Dendritic cell treated with granulocyte-macrophage colony-stimulating factor and Interleukin-4, amounts not matched to agents 40 ng/mL and 50 ng/mL, for 4 days (primary cell): Measurements from ENCODE around the gene ABCF1.
A peak's percentile ranks its signal among the peaks of the same experiment; 100 is the strongest.
"Not testable (repeated sequence)": the region's sequence is repeated elsewhere in the genome, so short reads cannot be mapped to it uniquely, and the experiment has no call there.

Experiments
- H3K27ac Mint-ChIP-seq: one replicate; pipeline ENCODE4 v1.8.0; 2022; ENCODE audit warnings: mild to moderate bottlenecking, mixed read lengths
- H3K27me3 Mint-ChIP-seq: one replicate; pipeline ENCODE4 v1.8.0; 2022; ENCODE audit warnings: mild to moderate bottlenecking, mixed read lengths
- H3K36me3 Mint-ChIP-seq: one replicate; pipeline ENCODE4 v1.8.0; 2022; ENCODE audit warnings: low read depth, mixed read lengths
- H3K4me1 Mint-ChIP-seq: one replicate; pipeline ENCODE4 v1.8.0; 2022; ENCODE audit warnings: low read depth, mixed read lengths
- H3K4me3 Mint-ChIP-seq: one replicate; pipeline ENCODE4 v1.8.0; 2022; ENCODE audit warnings: mild to moderate bottlenecking, moderate library complexity, mixed read lengths
- H3K9me3 Mint-ChIP-seq: one replicate; pipeline ENCODE4 v1.8.0; 2022; ENCODE audit warnings: mixed read lengths
- intact Hi-C: fragments of 100-400 bp; cut with micrococcal nuclease; formaldehyde crosslinking; loops from one replicate; pipeline ENCODE4 v1.15.0; 2022

The ABCF1 gene

DNA sequence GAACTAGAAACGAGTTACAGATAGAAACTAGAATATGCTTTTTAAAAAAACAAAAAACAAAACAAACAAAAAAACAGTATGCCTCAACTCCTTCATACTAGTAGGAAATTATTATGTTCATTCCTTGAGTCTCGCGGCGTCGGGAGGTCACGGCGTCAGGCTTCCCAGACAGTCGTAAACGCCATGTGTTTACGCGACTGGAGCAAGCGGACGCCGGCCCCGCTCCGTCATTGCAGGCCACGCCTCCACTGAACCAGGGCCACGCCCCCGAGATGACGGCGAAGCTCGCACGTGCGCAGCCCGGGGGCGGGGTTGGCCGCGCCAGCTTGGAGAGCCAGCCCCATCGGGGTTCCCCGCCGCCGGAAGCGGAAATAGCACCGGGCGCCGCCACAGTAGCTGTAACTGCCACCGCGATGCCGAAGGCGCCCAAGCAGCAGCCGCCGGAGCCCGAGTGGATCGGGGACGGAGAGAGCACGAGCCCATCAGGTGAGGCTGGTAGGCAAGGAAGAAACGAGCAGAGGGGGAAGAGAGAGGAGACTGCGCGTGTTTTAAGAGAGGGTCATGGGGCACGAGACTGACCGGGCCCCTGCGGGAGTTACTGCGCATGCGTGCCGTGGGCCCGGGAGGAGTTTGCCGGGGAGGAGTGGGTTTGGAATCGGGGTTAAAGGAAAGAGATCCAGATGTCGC lies at the start of gene ABCF1:
Gene ABCF1 (plus strand): TSS at position 368 of the 687 bp plus-strand sequence. CDS start 46 bp downstream, at position 414.
- H3K4me1 Mint-ChIP-seq: peaks cover 51% of the 10 kb centered on the region
- no peaks in the 10 kb centered on the region for H3K9me3 Mint-ChIP-seq
- peaks cover 21% of the 10 kb centered on the region for H3K36me3 Mint-ChIP-seq
- peak within 1 kb of the TSS; percentile 89 for H3K27ac Mint-ChIP-seq
- peak within 1 kb of the TSS; percentile 92 for H3K4me3 Mint-ChIP-seq
- H3K27me3 Mint-ChIP-seq: no peaks in the 10 kb centered on the region
- intact Hi-C loops: loop anchor here (1.0 kb wide), 2 partner anchors 14 to 44 kb away; partner anchors contain the start of gene PRR3

DNA sequence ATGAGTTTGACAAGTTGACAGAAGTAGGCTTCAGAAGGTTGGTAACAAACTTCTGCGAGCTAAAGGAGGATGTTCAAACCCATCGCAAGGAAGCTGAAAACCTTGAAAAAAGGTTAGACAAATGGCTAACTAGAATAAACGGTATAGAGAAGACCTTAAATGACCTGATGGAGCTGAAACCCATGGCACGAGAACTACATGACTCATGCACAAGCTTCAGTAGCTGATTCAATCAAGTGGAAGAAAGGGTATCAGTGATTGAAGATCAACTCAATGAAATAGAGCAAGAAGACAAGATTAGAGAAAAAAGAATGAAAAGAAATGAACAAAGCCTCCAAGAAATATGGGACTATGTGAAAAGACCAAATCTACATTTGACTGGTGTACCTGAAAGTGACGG lies 49.3 kb upstream of the ABCF1 start:
- not testable (repeated sequence) for H3K27me3 Mint-ChIP-seq

DNA sequence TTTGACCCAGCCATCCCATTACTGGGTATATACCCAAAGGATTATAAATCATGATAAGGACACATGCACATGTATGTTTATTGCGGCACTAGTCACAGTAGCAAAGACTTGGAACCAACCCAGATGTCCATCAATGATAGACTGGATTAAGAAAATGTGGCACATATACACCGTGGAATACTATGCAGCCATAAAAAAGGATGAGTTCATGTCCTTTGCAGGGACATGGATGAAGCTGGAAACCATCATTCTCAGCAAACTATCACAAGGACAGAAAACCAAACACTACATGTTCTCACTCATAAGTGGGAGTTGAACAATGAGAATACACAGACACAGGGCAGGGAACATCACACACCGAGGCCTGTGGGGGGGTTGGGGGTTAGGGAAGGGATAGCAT lies 44.8 kb upstream of the ABCF1 start:
- H3K27ac Mint-ChIP-seq, H3K27me3 Mint-ChIP-seq, H3K36me3 Mint-ChIP-seq, intact Hi-C loops, H3K4me3 Mint-ChIP-seq, H3K9me3 Mint-ChIP-seq: not testable (repeated sequence)
- H3K4me1 Mint-ChIP-seq: peaks cover 67% of the 10 kb centered on the region

More for the DNA sequence above, 49.3 kb upstream of the ABCF1 start:
- H3K4me3 Mint-ChIP-seq, intact Hi-C loops, H3K27ac Mint-ChIP-seq, H3K9me3 Mint-ChIP-seq, H3K36me3 Mint-ChIP-seq: not testable (repeated sequence)
- H3K4me1 Mint-ChIP-seq: peaks cover 54% of the 10 kb centered on the region

DNA sequence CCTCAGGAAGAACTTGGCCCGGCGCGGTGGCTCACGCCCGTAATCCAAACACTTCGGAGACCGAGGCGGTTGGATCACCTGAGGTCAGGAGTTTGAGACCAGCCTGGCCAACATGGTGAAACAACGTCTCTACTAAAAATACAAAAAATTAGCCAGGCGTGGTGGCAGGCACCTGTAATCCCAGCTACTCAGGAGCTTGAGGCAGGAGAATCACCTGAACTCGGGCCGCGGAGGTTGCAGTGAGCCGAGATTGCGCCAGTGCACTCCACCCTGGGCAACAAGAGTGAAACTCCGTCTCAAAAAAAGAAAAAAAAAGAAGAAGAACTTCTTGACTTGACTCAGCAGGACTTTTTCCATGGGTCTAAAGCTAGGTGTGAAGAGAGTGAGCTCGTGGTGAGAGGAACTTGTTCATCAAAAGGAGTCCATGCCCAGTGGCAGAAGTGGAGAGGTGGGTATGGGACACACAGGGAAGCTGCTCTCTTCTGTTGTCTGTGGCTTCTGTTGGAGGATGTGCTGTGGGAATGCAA lies 41.8 kb upstream of the ABCF1 start:
- H3K9me3 Mint-ChIP-seq, intact Hi-C loops, H3K4me3 Mint-ChIP-seq, H3K36me3 Mint-ChIP-seq, H3K27me3 Mint-ChIP-seq: not testable (repeated sequence)
- Mint-ChIP-seq H3K27ac (peak overlapping the region; percentile 69), H3K4me1 (peaks cover 47% of the 10 kb centered on the region)

DNA sequence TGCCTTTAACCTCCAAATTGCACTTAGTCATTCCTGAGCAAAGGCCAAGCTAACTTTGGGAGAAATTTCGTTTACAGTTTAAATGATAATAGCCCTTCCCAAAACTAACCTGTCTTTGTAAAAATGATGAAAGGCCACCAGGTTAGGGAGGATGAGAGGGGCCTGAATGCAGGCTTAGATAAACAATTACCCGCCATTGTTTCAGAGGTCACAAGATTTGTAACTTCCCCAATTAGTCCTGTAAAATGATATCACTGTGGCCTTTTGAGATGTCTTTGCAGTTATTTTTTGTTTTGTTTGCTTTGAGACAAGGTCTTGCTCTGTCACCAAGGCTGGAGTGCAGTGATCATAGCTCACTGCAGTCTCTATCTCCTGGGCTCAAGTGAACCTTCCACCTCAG lies 41.2 kb upstream of the ABCF1 start:
- intact Hi-C loops: no loop called here
- H3K4me3 Mint-ChIP-seq: no peak overlapping the region

DNA sequence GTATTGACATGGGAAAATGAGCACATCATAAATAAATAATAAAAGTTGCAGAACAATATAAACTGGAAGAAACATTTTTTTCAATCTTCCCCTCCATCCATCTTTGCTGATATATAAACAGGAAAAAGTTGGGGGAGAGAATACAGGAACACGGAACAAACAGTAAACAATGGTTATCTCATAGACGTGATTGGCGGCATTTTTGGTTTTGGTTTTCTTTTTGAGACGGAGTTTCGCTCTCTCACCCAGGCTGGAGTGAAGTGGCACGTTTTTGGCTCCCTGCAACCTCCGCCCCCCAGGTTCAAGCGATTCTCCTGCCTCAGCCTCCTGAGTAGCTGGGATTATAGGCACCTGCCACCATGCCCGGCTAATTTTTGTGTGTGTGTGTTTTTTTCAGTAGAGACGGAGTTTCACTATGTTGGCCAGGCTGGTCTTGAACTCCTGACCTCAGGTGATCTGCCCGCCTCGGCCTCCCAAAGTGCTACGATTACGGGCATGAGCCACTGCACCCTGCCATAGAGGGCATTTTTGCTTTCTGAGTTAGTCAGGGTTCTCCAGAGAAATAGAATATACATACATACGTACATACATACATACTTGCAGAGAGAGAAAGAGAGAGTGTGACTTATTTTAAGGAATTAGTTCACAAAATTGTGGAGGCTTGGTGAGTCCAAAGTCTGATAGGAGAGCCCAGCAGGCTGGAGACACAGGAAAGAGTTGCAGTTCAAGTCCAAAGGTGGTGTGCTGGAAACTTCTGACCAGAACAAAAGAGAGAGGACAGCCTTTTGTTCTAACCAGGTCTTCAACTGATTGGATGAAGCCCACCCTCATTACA lies 37.6 kb upstream of the ABCF1 start:
- intact Hi-C loops: loop anchor here (2.0 kb wide), 1 partner anchor 37 kb away; no protein-coding TSS in a partner anchor
- peaks cover 2% of the 10 kb centered on the region for H3K27me3 Mint-ChIP-seq
- no peak overlapping the region for H3K4me3 Mint-ChIP-seq
- peaks cover 30% of the 10 kb centered on the region for H3K4me1 Mint-ChIP-seq
- H3K9me3 Mint-ChIP-seq: no peaks in the 10 kb centered on the region
- no peak overlapping the region for H3K27ac Mint-ChIP-seq
- no peaks in the 10 kb centered on the region for H3K36me3 Mint-ChIP-seq

More for the DNA sequence above, 41.2 kb upstream of the ABCF1 start:
- peak overlapping the region; percentile 69 for H3K27ac Mint-ChIP-seq
- no peaks in the 10 kb centered on the region for H3K27me3 Mint-ChIP-seq
- H3K4me1 Mint-ChIP-seq: peaks cover 42% of the 10 kb centered on the region
- H3K36me3 Mint-ChIP-seq: no peaks in the 10 kb centered on the region
- H3K9me3 Mint-ChIP-seq: no peaks in the 10 kb centered on the region

DNA sequence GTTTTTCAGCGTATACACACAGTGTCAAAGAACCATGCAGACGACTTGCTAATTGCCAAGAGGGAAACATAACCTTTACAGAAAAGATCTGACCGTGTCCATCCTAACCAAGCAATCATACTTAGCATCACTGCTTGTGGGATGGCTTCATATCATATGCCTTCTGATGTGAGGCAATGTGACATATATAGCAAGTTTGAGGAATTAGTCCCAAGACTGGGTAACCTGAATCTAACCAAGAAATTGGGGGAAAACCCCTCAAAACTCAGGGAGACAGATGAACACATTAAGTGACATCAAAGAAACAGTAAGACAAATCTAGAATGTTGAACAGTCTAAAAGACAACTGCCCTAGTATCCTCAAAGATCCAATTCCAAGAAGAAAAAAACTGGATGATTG lies 33.3 kb upstream of the ABCF1 start:
- H3K4me3 Mint-ChIP-seq: no peak overlapping the region
- H3K27ac Mint-ChIP-seq: no peak overlapping the region
- intact Hi-C loops: no loop called here
- H3K27me3 Mint-ChIP-seq: peaks cover 15% of the 10 kb centered on the region
- no peaks in the 10 kb centered on the region for H3K9me3 Mint-ChIP-seq
- no peaks in the 10 kb centered on the region for H3K36me3 Mint-ChIP-seq
- peaks cover 14% of the 10 kb centered on the region for H3K4me1 Mint-ChIP-seq

DNA sequence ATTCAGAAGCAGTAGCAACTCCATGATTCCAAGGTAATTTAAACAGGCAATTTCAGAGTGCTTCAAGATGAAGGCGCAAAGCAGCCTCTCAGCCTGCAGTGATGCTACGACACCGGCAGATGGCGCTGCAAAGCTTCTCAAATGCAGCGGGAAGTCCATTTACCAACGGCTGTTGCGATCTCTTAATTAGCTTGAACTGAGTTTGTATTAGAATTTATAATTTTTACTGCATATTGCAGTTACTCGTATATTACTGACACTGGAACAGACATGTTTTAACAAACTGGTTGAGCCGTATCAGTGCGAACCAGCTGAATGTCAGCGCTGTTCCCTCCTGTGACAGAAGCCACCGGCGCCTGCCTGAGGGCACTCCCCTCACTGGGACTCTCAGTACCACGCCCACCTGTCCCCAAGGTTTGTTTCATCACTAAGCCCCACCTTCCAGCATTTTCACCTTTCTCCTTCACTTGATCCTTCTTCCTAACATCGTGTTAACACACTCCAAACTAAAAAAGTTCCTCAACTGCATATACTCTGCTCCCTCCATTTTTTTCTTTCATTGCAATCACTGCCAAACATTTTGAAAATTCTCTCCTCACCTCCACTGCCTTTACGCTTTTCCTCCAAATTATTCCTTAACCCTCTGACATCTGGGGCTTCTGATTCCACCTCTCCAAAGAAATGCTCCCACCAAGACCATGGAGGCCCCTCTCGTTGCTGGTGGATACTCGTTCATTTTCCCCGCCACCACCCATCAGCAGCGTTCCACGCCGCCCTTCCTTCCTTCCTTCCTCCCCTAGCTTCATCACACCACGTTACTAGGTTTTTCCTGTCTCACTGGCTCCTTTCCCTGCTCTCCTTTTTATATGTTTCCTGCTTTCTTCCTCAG lies 29.5 kb upstream of the ABCF1 start:
- Mint-ChIP-seq H3K27me3 (peaks cover 20% of the 10 kb centered on the region), H3K9me3 (no peaks in the 10 kb centered on the region)

DNA sequence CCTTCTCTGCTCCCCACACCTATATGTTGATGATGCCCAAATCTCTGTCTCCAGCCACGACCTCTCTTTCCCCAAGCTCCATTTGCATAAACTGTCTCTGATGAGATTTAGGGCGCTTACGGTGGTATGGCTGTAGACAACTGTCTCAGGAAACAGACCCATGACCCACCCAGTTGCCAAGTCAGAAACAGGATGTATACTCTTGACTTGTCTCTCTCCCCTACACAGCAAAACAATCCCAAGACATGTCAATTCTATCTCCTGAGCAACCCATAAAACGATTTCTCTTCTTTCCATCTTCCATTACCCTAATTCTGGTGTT lies 28.9 kb upstream of the ABCF1 start:
- H3K27ac Mint-ChIP-seq: peak overlapping the region; percentile 11
- peaks cover 19% of the 10 kb centered on the region for H3K36me3 Mint-ChIP-seq
- no peaks in the 10 kb centered on the region for H3K9me3 Mint-ChIP-seq
- H3K4me1 Mint-ChIP-seq: peaks cover 23% of the 10 kb centered on the region
- peak overlapping the region; percentile 67 for H3K4me3 Mint-ChIP-seq
- peaks cover 20% of the 10 kb centered on the region for H3K27me3 Mint-ChIP-seq
- intact Hi-C loops: loop anchor here (5.0 kb wide), 1 partner anchor 55 kb away; no protein-coding TSS in a partner anchor

More for the DNA sequence above, 29.5 kb upstream of the ABCF1 start:
- H3K4me3 Mint-ChIP-seq: peak overlapping the region; percentile 67
- intact Hi-C loops: loop anchor here (5.0 kb wide), 1 partner anchor 56 kb away; no protein-coding TSS in a partner anchor
- peaks cover 23% of the 10 kb centered on the region for H3K4me1 Mint-ChIP-seq
- no peak overlapping the region for H3K27ac Mint-ChIP-seq
- H3K36me3 Mint-ChIP-seq: peaks cover 14% of the 10 kb centered on the region

DNA sequence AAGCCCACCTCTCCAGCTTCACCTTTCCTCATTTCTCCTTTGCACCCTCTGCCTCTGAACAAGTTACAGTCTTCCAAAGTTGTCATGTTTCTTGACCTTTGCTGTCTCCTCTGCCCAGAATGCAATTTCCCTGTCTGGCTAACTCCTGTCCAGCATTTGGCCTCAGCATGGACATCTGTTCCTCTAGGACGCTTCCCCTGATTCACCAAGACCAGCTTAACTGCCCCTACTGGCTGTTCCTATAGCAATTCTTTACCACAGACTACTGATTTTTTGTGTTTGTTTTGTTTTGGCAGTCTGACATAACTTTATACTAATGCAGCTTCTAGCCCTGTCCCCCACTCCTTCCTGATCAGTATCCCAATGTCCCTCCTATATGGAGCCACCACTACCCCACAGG lies 28.3 kb upstream of the ABCF1 start:
- H3K27ac Mint-ChIP-seq: peak overlapping the region; percentile 11
- H3K9me3 Mint-ChIP-seq: no peaks in the 10 kb centered on the region

DNA sequence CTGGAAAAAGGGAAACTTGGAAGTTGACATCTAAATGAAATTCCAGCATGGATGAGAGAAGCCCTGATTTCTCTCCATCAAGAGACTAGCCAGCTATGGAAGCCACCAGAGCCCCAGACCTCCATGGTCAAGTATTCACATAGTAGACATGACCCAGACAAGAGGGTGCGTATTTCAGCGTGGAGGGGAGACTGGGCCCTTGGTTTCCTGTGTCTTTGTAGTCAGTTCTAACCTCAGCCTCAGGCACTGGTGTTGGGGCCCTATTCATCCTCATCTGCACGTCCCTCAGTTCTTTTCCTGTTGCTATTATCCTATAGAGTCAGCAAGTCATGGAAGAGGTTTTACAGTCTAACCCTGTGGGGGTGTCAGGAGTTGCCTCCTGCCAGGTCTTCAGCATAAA lies 27.4 kb upstream of the ABCF1 start:
- Mint-ChIP-seq H3K36me3 (peaks cover 28% of the 10 kb centered on the region), H3K4me3 (no peak overlapping the region), H3K9me3 (no peaks in the 10 kb centered on the region), H3K27ac (no peak overlapping the region), H3K27me3 (peaks cover 20% of the 10 kb centered on the region), H3K4me1 (peaks cover 31% of the 10 kb centered on the region)
- intact Hi-C loops: loop anchor here (2.0 to 5.0 kb wide), 2 partner anchors 53 to 61 kb away; no protein-coding TSS in a partner anchor

More for the DNA sequence above, 28.3 kb upstream of the ABCF1 start:
- H3K4me3 Mint-ChIP-seq: no peak overlapping the region
- peaks cover 19% of the 10 kb centered on the region for H3K36me3 Mint-ChIP-seq
- intact Hi-C loops: loop anchor here (5.0 kb wide), 1 partner anchor 54 kb away; no protein-coding TSS in a partner anchor
- H3K4me1 Mint-ChIP-seq: peaks cover 23% of the 10 kb centered on the region
- H3K27me3 Mint-ChIP-seq: peaks cover 20% of the 10 kb centered on the region

DNA sequence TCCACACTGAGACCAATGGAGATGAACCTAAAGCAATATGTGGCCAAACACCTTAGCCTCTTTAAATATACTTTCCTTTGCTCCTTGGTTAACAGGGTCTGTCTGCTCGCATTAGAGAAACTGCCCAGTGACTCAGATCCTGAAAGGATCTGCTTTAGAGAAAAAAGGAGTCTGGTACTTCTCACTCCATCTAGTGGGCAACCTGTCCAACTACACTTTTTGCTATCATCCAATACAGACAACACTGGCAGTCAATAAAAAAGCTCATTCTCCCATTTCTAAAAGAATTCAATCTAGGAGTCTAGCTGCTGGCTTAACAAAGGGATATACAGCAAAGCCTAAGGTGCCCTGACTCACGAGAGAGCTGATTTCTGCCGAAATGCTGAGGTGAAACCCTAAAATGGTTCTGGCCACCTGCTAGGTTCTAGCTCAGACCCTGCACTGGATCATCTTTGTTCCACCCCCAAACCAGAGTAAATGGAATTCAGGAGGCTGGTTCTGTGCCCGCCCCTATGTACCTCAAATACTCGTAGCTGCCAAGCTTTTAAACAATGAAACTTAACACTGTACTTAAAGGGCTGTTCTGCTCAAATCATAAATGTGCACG lies 26.5 kb upstream of the ABCF1 start:
- intact Hi-C loops: loop anchor here (2.0 to 5.0 kb wide), 2 partner anchors 53 to 62 kb away; no protein-coding TSS in a partner anchor
- peaks cover 31% of the 10 kb centered on the region for H3K4me1 Mint-ChIP-seq
- peaks cover 20% of the 10 kb centered on the region for H3K27me3 Mint-ChIP-seq
- peaks cover 37% of the 10 kb centered on the region for H3K36me3 Mint-ChIP-seq
- no peak overlapping the region for H3K4me3 Mint-ChIP-seq
- H3K27ac Mint-ChIP-seq: no peak overlapping the region
- no peaks in the 10 kb centered on the region for H3K9me3 Mint-ChIP-seq

DNA sequence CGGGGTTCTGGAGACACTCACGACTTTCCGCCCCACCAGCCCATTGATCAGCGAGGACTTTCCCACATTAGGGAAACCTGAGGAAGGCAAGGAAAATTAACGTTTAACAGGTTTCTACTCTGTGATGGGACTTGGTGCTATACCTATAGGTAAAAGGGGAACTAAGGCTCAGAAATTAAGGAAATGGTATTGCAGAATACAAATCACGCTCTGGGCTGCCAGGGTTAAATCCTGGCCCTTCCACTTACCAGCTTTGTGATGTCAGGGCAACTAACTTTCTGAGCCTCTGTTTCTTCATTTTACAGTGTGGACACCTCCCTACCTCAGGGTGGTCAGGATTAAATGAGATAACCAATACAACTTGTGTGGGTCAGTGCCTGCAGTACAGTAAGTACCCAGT lies 23.8 kb upstream of the ABCF1 start:
- Mint-ChIP-seq H3K36me3 (peaks cover 64% of the 10 kb centered on the region), H3K27me3 (peaks cover 11% of the 10 kb centered on the region), H3K9me3 (no peaks in the 10 kb centered on the region), H3K4me1 (peaks cover 21% of the 10 kb centered on the region), H3K4me3 (no peak overlapping the region), H3K27ac (no peak overlapping the region)
- intact Hi-C loops: no loop called here
